Muscle layer of colon (tissue), 2 donors: ENCODE measurements around the gene ENTPD8.
"Not testable (repeated sequence)": the region's sequence is repeated elsewhere in the genome, so short reads cannot be mapped to it uniquely, and the experiment has no call there.

Experiments
- H3K27ac ChIP-seq: one replicate; pipeline ENCODE4 v1.7.0; 2013; ENCODE audit warnings: low read depth, mild to moderate bottlenecking, low read length, moderate library complexity
- H3K27me3 ChIP-seq, 2 donors: one replicate each; pipeline ENCODE4 v1.7.0; 2013; ENCODE audit warnings: low read length in 2 of 2, mild to moderate bottlenecking in 2 of 2; ENCODE audit not compliant: insufficient read depth in 2 of 2, control insufficient read depth in 1 of 2
- H3K36me3 ChIP-seq: one replicate; pipeline ENCODE4 v1.7.0; 2013; ENCODE audit warnings: mild to moderate bottlenecking, low read length; ENCODE audit not compliant: insufficient read depth
- H3K4me1 ChIP-seq: one replicate; pipeline ENCODE4 v1.7.0; 2013; ENCODE audit warnings: mild to moderate bottlenecking, low read length; ENCODE audit not compliant: insufficient read depth
- H3K4me3 ChIP-seq, 2 donors: one replicate each; pipeline ENCODE4 v1.7.0; 2013; ENCODE audit warnings: low read length in 2 of 2, low read depth in 1 of 2, mild to moderate bottlenecking in 1 of 2, moderate library complexity in 1 of 2
- H3K9ac ChIP-seq: one replicate; pipeline ENCODE4 v1.7.0; 2013; ENCODE audit warnings: low read length
- H3K9me3 ChIP-seq: one replicate; pipeline ENCODE4 v1.7.0; 2013; ENCODE audit warnings: mild to moderate bottlenecking, low read length
- donor health status: abdominal sarcoma.
- donor health status: Adenocarcinoma of cecum.

ENTPD8 gene

DNA sequence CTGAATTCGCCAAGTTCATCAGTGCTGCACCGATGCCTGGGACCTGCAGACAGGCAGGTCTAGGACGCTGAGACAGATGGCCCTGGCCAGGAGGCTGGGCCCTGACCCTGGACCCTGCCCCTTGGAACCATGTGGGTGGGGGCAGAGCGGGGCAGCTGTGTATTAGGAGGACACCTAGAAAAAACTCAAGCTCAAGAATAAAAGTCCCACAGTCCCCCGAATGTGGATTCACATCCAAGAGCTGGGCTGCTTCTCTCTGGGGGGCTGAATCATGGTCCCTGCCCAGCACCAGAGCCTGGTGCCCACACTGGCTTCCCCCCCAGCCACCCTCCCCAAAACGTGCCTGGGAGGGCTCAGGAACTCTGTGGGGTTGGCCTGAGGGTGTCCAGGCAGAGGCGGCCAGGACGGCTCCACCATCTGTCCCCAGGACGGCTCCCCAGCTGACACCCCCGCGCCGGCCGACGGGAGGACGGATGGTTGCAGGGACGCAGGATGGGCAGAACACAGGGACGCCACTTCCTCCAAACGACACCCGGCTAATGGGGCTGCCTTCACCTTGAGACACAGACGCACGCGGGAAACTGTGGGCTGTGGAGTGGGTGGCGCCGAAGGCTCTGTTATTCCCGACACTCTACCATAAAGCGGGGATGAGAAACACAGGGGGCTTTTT lies 53.1 kb downstream of the ENTPD8 start:
- Histone ChIP-seq H3K4me1 (no peaks in the 10 kb centered on the region), H3K36me3 (no peaks in the 10 kb centered on the region), H3K4me3 (no peak overlapping the region), H3K27me3 (no peaks in the 10 kb centered on the region), H3K27ac (no peak overlapping the region), H3K9me3 (no peaks in the 10 kb centered on the region), H3K9ac (no peak overlapping the region)

GRCh38 chr9:137387114-137387890 lies 53.9 kb downstream of the ENTPD8 start:
- Histone ChIP-seq H3K4me1 (no peaks in the 10 kb centered on the region), H3K4me3 (no peak overlapping the region), H3K27me3 (no peaks in the 10 kb centered on the region), H3K36me3 (no peaks in the 10 kb centered on the region), H3K9ac (no peak overlapping the region), H3K9me3 (no peaks in the 10 kb centered on the region), H3K27ac (no peak overlapping the region)

- H3K9ac ChIP-seq, H3K27ac ChIP-seq, H3K4me1 ChIP-seq, H3K36me3 ChIP-seq, H3K9me3 ChIP-seq, H3K27me3 ChIP-seq, H3K4me3 ChIP-seq: not testable (repeated sequence)
Measured at GRCh38 chr9:137386507-137387113, 54.5 kb downstream of the ENTPD8 start.

DNA sequence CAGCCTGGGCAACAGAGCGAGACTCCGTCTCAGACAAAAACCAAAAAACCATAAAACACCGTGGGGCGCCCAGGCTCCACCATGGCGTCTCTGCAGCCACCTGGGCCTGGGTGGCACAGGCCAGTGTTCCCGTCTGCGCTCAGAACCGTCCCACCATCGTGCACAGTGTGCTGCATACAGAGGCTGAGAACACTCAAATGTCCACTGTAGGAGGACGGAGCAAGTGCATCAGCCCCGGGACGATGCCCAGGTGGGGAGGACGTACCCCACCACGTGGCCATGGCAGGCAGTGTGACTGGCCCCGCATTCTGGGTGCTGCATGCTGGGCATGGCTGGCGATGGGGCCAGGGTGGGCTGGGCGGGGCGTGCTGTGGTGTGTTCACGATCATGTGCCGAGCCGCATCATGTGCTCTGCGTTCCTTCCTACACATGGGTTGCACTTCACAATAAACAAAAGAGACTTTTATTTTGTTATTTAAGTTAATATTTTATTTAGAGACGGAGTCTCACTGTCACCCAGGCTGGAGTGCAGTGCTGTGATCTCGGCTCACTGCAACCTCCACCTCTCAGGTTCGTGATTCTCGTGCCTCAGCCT lies 56.0 kb downstream of the ENTPD8 start:
- Histone ChIP-seq H3K27ac (no peak overlapping the region), H3K4me1 (no peaks in the 10 kb centered on the region), H3K9ac (no peak overlapping the region), H3K27me3 (no peaks in the 10 kb centered on the region), H3K9me3 (no peaks in the 10 kb centered on the region), H3K36me3 (no peaks in the 10 kb centered on the region), H3K4me3 (no peak overlapping the region)
